Erythroblast (primary cell): ENCODE results near the gene EDIL3.
A peak's percentile ranks its signal among the peaks of the same experiment; 100 is the strongest.

Experiments
- DNase-seq, 2 experiments: peaks; one replicate each; lab custom pipeline; 2025; lab: John Stamatoyannopoulos, UW
- GATA1 ChIP-seq: IDR thresholded peaks from 2 replicates; pipeline ENCODE4 v1.6.1; 2011; ENCODE audit warnings: low read depth, mild to moderate bottlenecking, control low read depth, low read length, moderate library complexity
- POLR2A ChIP-seq: IDR thresholded peaks from 2 replicates; pipeline ENCODE4 v1.6.1; 2011; ENCODE audit warnings: mild to moderate bottlenecking, low read length

The EDIL3 gene

GRCh38 chr5:83972909-83973308 lies 411.8 kb downstream of the EDIL3 start:
- DNase-seq, result no peak
- no peak for TF ChIP-seq POLR2A
- TF ChIP-seq GATA1, result no peak

- TF ChIP-seq POLR2A (no peak), GATA1 (no peak)
- DNase-seq, result no peak
Measured at GRCh38 chr5:83972236-83972635, 412.4 kb downstream of the EDIL3 start.

GRCh38 chr5:83967417-83967816 lies 417.3 kb downstream of the EDIL3 start:
- no peak for DNase-seq
- no peak for TF ChIP-seq POLR2A
- no peak for TF ChIP-seq GATA1

GRCh38 chr5:83965441-83965840 lies 419.2 kb downstream of the EDIL3 start:
- TF ChIP-seq POLR2A, result no peak
- no peak for DNase-seq

- TF ChIP-seq GATA1 (no peak), POLR2A (no peak)
- no peak for DNase-seq
Measured at GRCh38 chr5:83964271-83964670, 420.4 kb downstream of the EDIL3 start.

GRCh38 chr5:83957188-83957587 lies 427.5 kb downstream of the EDIL3 start:
- no peak for DNase-seq

GRCh38 chr5:83956386-83956785 lies 428.3 kb downstream of the EDIL3 start:
- DNase-seq, result no peak
- TF ChIP-seq POLR2A (no peak), GATA1 (no peak)

More at GRCh38 chr5:83957188-83957587, 427.5 kb downstream of the EDIL3 start:
- TF ChIP-seq GATA1, result no peak
- no peak for TF ChIP-seq POLR2A

- TF ChIP-seq GATA1, result no peak
- TF ChIP-seq POLR2A, result no peak
- no peak for DNase-seq
Measured at GRCh38 chr5:83955916-83956315, 428.8 kb downstream of the EDIL3 start.

GRCh38 chr5:83947763-83948162 lies 436.9 kb downstream of the EDIL3 start:
- no peak for TF ChIP-seq POLR2A
- no peak for TF ChIP-seq GATA1

GRCh38 chr5:83946516-83946915 lies 438.2 kb downstream of the EDIL3 start:
- no peak for DNase-seq
- TF ChIP-seq POLR2A, result no peak
- no peak for TF ChIP-seq GATA1

More at GRCh38 chr5:83947763-83948162, 436.9 kb downstream of the EDIL3 start:
- DNase-seq, result no peak

GRCh38 chr5:83942155-83942554 lies 442.5 kb downstream of the EDIL3 start:
- DNase-seq, result no peak

GRCh38 chr5:83937837-83938236 lies 446.8 kb downstream of the EDIL3 start:
- DNase-seq, result no peak
- no peak for TF ChIP-seq GATA1

More at GRCh38 chr5:83942155-83942554, 442.5 kb downstream of the EDIL3 start:
- TF ChIP-seq GATA1, result no peak
- TF ChIP-seq POLR2A, result no peak

- no peak for DNase-seq
- TF ChIP-seq POLR2A (no peak), GATA1 (no peak)
Measured at GRCh38 chr5:83931969-83932368, 452.7 kb downstream of the EDIL3 start.

- DNase-seq, result peak; percentile 28 to 54
- no peak for TF ChIP-seq GATA1
- TF ChIP-seq POLR2A, result no peak
Measured at GRCh38 chr5:83927140-83927733, 457.4 kb downstream of the EDIL3 start.

GRCh38 chr5:83925955-83926337 lies 458.7 kb downstream of the EDIL3 start:
- DNase-seq, result no peak
- no peak for TF ChIP-seq POLR2A

GRCh38 chr5:83925321-83925954 lies 459.2 kb downstream of the EDIL3 start:
- DNase-seq, result no peak
- TF ChIP-seq GATA1 (no peak), POLR2A (no peak)
